Measurements from ENCODE around the gene ACER2. TPM values are rescaled to one million over a fixed set of nuclear protein-coding genes. Genes with fewer than 3 reads are reported as not detected.

Gene ACER2
- total RNA-seq, 4 donors from 2014 or later = 10.0 to 21.4 (median 18.4) TPM

GRCh38 chr9:19493876-19494275 lies 85.1 kb downstream of the ACER2 start:
- DNase-seq (ENCODE audit: low spot score in 2 of 2) = no peak
- TF ChIP-seq CTCF (IDR thresholded peaks at IDR 0.05) = no peak
- intact Hi-C loops (cut with DNase I; ENCODE audit: low total_unique reads) = no loop called here
- no peak overlapping the region for H3K4me3 ChIP-seq (ENCODE audit: low read depth, poor library complexity, severe bottlenecking)
- 50 to 59% methylated on average over 2 of the region's 2 CpGs for WGBS, 2 donors

- DNase-seq (ENCODE audit: low spot score in 2 of 2) = no peak
- 73 to 78% methylated on average over 9 of the region's 9 CpGs for WGBS, 2 donors
- intact Hi-C loops (cut with DNase I; ENCODE audit: low total_unique reads) = no loop called here
- H3K4me3 ChIP-seq (ENCODE audit: low read depth, poor library complexity, severe bottlenecking) = no peak overlapping the region
- TF ChIP-seq POLR2A (IDR thresholded peaks at IDR 0.05) (no peak), CTCF (IDR thresholded peaks at IDR 0.05) (no peak)
Observed at GRCh38 chr9:19495186-19496028, 86.6 kb downstream of the ACER2 start.

GRCh38 chr9:19496321-19497050 lies 87.7 kb downstream of the ACER2 start:
- no peak overlapping the region for H3K4me3 ChIP-seq (ENCODE audit: low read depth, poor library complexity, severe bottlenecking)
- WGBS, 2 donors = 72 to 76% methylated on average over 5 of the region's 5 CpGs
- no peak for TF ChIP-seq POLR2A (IDR thresholded peaks at IDR 0.05)
- TF ChIP-seq CTCF (IDR thresholded peaks at IDR 0.05) = no peak
- DNase-seq (ENCODE audit: low spot score in 2 of 2) = no peak
- intact Hi-C loops (cut with DNase I; ENCODE audit: low total_unique reads) = no loop called here

- TF ChIP-seq CTCF (IDR thresholded peaks at IDR 0.05) (no peak), POLR2A (IDR thresholded peaks at IDR 0.05) (no peak)
- 86 to 96% methylated on average over 1 of the region's 1 CpG for WGBS, 2 donors
- H3K4me3 ChIP-seq (ENCODE audit: low read depth, poor library complexity, severe bottlenecking) = no peak overlapping the region
- intact Hi-C loops (cut with DNase I; ENCODE audit: low total_unique reads) = no loop called here
- DNase-seq (ENCODE audit: low spot score in 2 of 2) = no peak
Observed at GRCh38 chr9:19497276-19497675, 88.5 kb downstream of the ACER2 start.

- DNase-seq (ENCODE audit: low spot score in 2 of 2) = no peak
- intact Hi-C loops (cut with DNase I; ENCODE audit: low total_unique reads) = no loop called here
- no peak overlapping the region for H3K4me3 ChIP-seq (ENCODE audit: low read depth, poor library complexity, severe bottlenecking)
- TF ChIP-seq POLR2A (IDR thresholded peaks at IDR 0.05) = no peak
- no peak for TF ChIP-seq CTCF (IDR thresholded peaks at IDR 0.05)
Observed at GRCh38 chr9:19498015-19498414, 89.2 kb downstream of the ACER2 start.

Other genes with a start within 250 kb of the ACER2 start
- 100 to 1,000 TPM in 2 of 4 donors, 10 to 100 TPM in 2; 78.2 to 119 (median 104) TPM for gene DENND4C, start 178.3 kb upstream of the ACER2 start, total RNA-seq
- 1,000 to 10,000 TPM; 1,916 to 2,563 (median 2,292) TPM for gene RPS6, start 28.8 kb upstream of the ACER2 start, total RNA-seq

All from lower leg skin (tissue), 4 donors.